GM19438 (cell line): ENCODE data around the gene ETV6.

ENCODE experiments used
- ATAC-seq: cut with Tn5 transposase; IDR thresholded peaks from one replicate; pipeline ENCODE4 v1.9.1; 2021; ENCODE audit warnings: low read depth; ENCODE audit not compliant: unreplicated experiment

The ETV6 gene

DNA sequence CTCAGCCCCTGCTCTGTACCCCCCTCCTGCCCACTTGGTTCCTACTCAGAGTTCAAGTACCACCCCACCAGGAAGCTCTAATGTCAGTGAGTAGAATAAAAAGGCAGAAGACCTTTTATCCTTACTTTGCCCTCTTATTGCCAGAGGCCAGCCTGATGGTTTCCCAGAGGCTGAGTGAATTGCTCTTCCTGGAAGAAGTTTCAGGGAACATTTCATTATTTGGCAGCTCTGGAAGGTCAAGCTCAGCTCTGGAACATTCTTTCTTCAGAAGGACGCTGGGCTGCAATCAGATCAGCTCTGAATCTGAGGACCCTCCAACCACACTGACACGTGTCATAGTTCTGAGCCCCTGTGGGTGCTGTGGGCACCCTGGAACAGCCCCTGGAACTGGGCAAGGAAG is 188.9 kb downstream of the ETV6 start:
- ATAC-seq = no peak

GRCh38 chr12:11839091-11839641 is 189.7 kb downstream of the ETV6 start:
- ATAC-seq = no peak

DNA sequence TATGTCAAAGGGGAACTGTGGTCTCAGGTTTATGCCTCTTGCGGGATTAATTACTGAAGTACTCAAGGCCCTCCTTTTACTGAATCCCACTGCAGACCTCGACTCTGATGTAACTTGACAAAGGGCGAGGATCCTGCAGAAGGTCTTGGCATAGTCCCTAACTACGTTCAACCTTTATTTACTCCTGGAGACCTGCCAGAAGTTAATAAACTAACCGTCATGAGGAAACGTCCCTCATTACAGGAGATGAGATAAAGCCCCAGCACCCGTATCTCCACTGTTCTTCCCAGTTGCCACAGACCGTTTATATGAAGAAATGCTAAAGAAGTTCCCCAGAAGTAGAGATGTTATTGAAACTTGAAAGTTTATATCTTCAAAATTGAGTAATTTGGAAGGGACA is 190.9 kb downstream of the ETV6 start:
- no peak for ATAC-seq

DNA sequence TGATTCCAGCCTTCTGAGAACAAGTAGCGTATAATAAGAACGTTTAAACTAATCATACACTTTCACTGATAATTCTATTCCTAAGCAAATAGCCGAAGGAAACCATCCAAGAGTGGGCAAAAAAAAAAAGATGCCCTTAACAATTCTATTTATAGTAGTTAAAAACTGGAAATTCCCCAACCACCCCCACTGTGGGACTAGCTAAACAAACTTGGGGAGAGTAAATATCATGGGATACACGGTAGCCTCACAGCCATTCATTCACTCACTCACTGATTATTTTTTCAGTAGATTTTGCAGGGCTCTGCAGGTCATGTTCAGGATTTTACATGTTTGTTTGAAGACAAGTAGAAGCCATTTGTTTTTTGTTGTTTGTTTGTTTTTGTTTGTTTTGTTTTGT is 197.0 kb downstream of the ETV6 start:
- no peak for ATAC-seq

DNA sequence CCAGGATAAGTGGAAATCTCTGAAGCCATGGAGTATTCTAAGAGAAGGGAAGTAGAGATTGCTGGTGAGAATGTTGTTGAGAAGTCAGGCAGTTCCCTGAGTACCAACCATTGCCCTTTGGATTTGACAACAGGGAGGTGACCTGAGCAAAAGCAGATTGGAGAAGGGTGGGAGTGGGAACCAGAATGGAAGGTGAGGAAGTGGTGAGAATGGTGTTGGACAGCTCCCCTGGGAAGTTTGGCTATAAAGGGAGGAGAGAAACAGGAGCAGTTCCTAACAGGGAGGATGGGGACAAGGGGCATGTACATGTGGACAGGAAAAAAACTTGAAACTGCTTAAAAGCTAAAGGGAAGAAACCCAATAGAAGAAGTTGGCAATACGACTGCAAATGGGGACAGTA is 198.1 kb downstream of the ETV6 start:
- no peak for ATAC-seq

GRCh38 chr12:11849757-11850504 is 200.5 kb downstream of the ETV6 start:
- no peak for ATAC-seq

DNA sequence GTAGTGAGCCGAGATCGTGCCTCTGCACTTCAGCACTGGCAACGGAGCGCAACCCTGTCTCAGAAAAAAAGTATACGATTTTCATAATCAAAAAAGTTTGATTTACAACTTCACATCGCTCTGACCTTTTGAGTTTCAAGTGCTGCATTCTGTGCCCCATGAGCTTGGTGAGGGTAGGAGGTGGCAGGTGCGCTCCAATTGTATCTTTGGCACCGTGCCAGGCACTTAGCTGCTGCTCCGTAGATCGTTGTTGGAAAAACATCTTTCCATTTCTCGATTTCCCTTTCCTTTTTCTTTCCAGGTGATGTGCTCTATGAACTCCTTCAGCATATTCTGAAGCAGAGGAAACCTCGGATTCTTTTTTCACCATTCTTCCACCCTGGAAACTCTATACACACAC is 203.7 kb downstream of the ETV6 start:
- no peak for ATAC-seq

- no peak for ATAC-seq
Measured at GRCh38 chr12:11854011-11854499, 204.6 kb downstream of the ETV6 start.

GRCh38 chr12:11855983-11856374 is 206.5 kb downstream of the ETV6 start:
- peak; percentile 67 for ATAC-seq

GRCh38 chr12:11856971-11857370 is 207.5 kb downstream of the ETV6 start:
- ATAC-seq = no peak

DNA sequence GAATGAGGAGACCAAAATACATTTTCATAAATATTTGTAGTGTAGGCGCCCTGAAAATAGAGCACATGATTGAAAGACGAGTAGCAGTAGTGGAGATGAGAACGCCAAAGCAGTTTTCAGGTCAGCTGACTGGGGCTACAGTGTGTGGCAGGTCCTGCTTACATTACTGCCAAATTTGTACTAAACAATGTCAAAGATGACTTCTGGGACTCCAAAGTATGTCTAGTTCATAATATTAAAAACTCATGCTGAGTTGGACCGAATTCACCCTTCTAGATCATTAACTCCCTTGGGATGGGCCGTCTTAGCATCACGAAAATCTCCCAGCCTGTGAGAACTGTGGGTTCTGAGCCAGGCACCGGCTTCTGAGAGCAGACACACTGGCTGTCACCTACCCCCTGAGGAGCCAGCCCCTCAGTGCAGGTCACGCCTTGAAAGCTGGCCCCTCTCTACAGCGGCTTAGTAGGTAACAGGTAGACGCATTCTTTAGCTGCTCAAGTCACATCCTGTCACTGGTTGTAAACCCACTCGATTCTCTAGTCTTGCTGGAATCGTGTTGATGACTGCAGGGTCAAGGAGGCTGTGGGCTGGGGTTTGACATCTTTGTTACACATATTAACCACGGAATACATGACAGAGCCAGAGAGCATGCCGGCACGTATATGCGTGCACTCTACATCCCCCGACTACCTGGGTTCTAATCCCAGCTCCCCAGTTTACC is 210.4 kb downstream of the ETV6 start:
- ATAC-seq = no peak

GRCh38 chr12:11861155-11861863 is 211.8 kb downstream of the ETV6 start:
- no peak for ATAC-seq

GRCh38 chr12:11861864-11862600 is 212.6 kb downstream of the ETV6 start:
- ATAC-seq = no peak

DNA sequence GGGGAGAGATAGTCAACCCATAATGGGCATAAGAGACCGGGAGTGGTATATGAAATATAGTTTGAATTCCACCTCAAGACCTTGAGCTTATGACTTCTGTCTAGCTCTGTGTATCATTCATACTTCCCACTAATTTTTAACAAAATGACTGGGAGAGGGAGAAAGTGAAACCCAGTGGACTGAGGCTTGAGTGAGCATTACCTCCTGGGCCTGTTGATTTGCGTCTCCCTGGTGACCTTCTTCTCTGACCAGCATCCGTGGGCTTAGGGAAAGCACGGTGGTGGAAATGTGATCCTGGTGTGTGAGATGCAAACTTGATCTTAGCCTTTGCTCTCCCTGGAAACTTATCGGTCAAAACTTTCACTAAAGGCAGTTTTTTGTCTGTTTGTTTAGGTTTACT is 213.3 kb downstream of the ETV6 start:
- no peak for ATAC-seq

DNA sequence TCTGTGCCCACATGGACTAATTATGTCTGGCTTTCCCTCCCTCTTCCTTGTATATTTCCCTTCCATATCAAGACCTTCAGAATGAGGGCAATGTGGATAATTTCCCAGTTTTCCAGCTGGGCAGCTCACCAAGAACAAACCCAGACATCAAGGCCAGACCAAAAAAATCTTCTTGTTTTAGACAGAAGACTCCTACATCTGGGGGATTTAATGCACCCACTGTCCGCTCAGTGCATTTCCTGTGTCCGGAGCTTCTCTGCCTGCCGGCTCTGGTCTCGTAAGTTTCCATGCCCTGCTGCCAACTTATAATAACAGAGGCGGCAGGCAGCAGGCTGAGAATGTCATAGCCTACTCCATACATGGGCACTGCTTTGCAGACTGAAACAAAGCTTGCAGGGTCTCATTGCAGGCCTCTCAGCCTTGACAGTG is 214.0 kb downstream of the ETV6 start:
- no peak for ATAC-seq

DNA sequence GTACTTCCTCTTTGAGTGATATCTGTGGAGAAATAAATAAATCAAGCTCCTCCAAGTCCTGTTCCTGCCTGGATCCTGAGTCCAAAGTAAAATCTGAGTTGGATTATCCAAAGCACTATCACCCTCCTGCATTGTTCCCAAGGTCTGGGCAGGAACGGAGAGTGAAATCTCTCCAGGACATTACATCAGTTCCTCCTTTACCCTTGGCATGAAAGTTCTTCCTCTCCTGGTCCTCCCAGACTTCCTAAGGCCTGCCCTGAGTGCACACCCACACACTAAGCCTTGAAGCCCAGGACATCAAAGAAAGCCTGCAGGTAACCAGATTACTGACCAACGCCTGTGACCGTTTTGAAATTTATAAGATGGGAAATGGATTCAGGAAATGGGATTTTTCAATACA is 214.5 kb downstream of the ETV6 start:
- ATAC-seq = no peak

DNA sequence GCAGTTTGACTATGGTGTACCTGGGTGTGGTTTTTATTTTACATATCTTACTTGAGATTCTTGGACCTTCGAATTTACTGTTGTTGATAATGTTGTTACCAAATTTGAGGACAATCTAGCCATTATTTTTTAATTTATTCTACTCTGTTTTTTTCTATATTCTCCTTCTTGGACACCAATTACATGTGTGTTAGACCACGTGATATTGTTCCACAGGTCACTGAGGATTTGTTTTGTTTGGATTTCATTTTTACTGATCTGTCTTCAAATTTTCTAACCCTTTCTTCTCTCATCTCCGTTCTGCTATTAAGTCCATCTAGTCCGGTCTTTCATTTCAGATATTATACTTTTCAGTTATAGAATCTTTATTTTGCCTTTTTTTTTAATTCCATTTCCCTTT is 216.3 kb downstream of the ETV6 start:
- ATAC-seq = no peak

DNA sequence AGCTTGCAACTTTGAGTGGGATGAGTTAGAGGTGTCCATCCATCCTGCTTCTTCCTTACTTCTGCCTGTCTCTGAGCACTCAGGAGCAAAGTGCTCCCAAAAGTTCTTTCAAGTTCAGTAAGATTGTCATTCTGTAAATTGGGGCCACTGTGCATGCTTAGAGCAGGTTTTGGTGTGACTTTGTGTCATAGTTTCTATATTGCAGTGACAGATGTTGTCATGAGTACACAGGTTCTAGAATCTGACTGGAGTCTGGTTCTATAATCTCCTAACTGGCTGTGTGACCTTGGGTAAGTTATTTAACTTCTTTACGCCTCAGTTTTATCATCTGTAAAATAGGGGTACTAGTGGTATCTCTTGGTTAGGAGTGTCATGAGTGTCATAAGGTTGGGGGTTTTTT is 218.6 kb downstream of the ETV6 start:
- no peak for ATAC-seq

GRCh38 chr12:11869406-11869805 is 219.9 kb downstream of the ETV6 start:
- ATAC-seq = no peak

DNA sequence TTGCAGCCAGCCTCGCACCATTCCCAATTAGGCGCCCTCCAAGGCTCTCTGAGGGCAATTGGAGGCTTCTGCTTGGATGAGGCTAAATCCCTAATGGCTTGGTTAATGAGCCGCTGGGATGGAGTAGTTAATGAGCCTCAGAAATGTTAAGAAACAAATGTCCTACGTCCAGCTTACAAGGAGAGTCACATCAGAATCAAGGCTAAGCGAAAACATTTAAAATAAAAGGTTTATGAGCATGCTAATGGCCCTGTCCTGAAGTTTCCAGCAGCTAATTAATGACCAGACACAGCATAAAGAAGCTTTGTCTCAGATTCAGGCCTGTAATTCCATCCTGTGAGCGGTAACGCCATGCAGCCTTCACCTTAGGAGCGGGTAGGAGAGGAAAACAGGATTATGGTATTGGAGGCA is 220.6 kb downstream of the ETV6 start:
- ATAC-seq = no peak
